ENCODE data around the gene MIEF1. TPM values are rescaled to one million over a fixed set of nuclear protein-coding genes. Genes with fewer than 3 reads are reported as not detected.

MIEF1 gene
- total and polyA plus RNA-seq, 4 donors, result 7.1 to 28.9 (median 17.4) TPM

GRCh38 chr22:39525658-39525975, 23.5 kb downstream of the MIEF1 start:
- DNase-seq (no peak), ATAC-seq (ENCODE audit: insufficient read depth, low FRiP score) (no peak)
- no peaks in the 10 kb centered on the region for H3K27me3 ChIP-seq (ENCODE audit: control insufficient read depth in 3 of 3, insufficient read depth in 3 of 3, low read length in 2 of 3)
- peaks cover 6 to 55% (median 46%) of the 10 kb centered on the region in 4 donors for H3K36me3 ChIP-seq (ENCODE audit: control insufficient read depth in 4 of 4, insufficient read depth in 4 of 4, low read length in 4 of 4)
- H3K4me3 ChIP-seq, result no peak overlapping the region
- peaks cover 0 to 57% (median 22%) of the 10 kb centered on the region in 5 donors for H3K4me1 ChIP-seq (ENCODE audit: control insufficient read depth in 5 of 5, insufficient read depth in 5 of 5, low read length in 5 of 5)
- no peaks in the 10 kb centered on the region for H3K9me3 ChIP-seq (ENCODE audit: control insufficient read depth in 4 of 4, insufficient read depth in 3 of 4, low read length in 3 of 4)
- WGBS, 2 donors, result 63 to 72% methylated on average over 4 of the region's 4 CpGs
- no peak overlapping the region for H3K9ac ChIP-seq (ENCODE audit: insufficient read depth in 1 of 2, low read length in 2 of 2)
- TF ChIP-seq, protein P1, sequence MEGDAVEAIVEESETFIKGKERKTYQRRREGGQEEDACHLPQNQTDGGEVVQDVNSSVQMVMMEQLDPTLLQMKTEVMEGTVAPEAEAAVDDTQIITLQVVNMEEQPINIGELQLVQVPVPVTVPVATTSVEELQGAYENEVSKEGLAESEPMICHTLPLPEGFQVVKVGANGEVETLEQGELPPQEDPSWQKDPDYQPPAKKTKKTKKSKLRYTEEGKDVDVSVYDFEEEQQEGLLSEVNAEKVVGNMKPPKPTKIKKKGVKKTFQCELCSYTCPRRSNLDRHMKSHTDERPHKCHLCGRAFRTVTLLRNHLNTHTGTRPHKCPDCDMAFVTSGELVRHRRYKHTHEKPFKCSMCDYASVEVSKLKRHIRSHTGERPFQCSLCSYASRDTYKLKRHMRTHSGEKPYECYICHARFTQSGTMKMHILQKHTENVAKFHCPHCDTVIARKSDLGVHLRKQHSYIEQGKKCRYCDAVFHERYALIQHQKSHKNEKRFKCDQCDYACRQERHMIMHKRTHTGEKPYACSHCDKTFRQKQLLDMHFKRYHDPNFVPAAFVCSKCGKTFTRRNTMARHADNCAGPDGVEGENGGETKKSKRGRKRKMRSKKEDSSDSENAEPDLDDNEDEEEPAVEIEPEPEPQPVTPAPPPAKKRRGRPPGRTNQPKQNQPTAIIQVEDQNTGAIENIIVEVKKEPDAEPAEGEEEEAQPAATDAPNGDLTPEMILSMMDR (IDR thresholded peaks at IDR 0.05; ENCODE audit: control extremely low read depth, extremely low read depth), result no peak
- H3K27ac ChIP-seq (ENCODE audit: low read depth in 1 of 2, low read length in 1 of 2), result peak overlapping the region in 1 of 2 donors; percentile 36

- TF ChIP-seq, protein P1 (IDR thresholded peaks at IDR 0.05; ENCODE audit: control extremely low read depth, extremely low read depth), result no peak
- Histone ChIP-seq H3K9me3 (ENCODE audit: control insufficient read depth in 4 of 4, insufficient read depth in 3 of 4, low read length in 3 of 4) (no peaks in the 10 kb centered on the region), H3K27me3 (ENCODE audit: control insufficient read depth in 3 of 3, insufficient read depth in 3 of 3, low read length in 2 of 3) (no peaks in the 10 kb centered on the region), H3K9ac (ENCODE audit: insufficient read depth in 1 of 2, low read length in 2 of 2) (no peak overlapping the region), H3K4me3 (no peak overlapping the region), H3K4me1 (ENCODE audit: control insufficient read depth in 5 of 5, insufficient read depth in 5 of 5, low read length in 5 of 5) (peaks cover 5 to 61% (median 26%) of the 10 kb centered on the region in 5 donors), H3K36me3 (ENCODE audit: control insufficient read depth in 4 of 4, insufficient read depth in 4 of 4, low read length in 4 of 4) (peaks cover 3 to 49% (median 46%) of the 10 kb centered on the region in 4 donors), H3K27ac (ENCODE audit: low read depth in 1 of 2, low read length in 1 of 2) (peak overlapping the region in 1 of 2 donors; percentile 26)
- DNase-seq (no peak), ATAC-seq (ENCODE audit: insufficient read depth, low FRiP score) (no peak)
- WGBS, 2 donors, result 26 to 68% methylated on average over 4 of the region's 4 CpGs
Measured at GRCh38 chr22:39526736-39527171, 24.7 kb downstream of the MIEF1 start.

- ATAC-seq (ENCODE audit: insufficient read depth, low FRiP score), result no peak
- peaks cover 0 to 47% (median 40%) of the 10 kb centered on the region in 4 donors for H3K36me3 ChIP-seq (ENCODE audit: control insufficient read depth in 4 of 4, insufficient read depth in 4 of 4, low read length in 4 of 4)
- H3K27ac ChIP-seq (ENCODE audit: low read depth in 1 of 2, low read length in 1 of 2), result no peak overlapping the region
- TF ChIP-seq, protein P1 (IDR thresholded peaks at IDR 0.05; ENCODE audit: control extremely low read depth, extremely low read depth), result no peak
- DNase-seq, result peak in 1 of 3 donors; percentile 12
- no peaks in the 10 kb centered on the region for H3K9me3 ChIP-seq (ENCODE audit: control insufficient read depth in 4 of 4, insufficient read depth in 3 of 4, low read length in 3 of 4)
- peaks cover 6 to 55% (median 26%) of the 10 kb centered on the region in 5 donors for H3K4me1 ChIP-seq (ENCODE audit: control insufficient read depth in 5 of 5, insufficient read depth in 5 of 5, low read length in 5 of 5)
- H3K27me3 ChIP-seq (ENCODE audit: control insufficient read depth in 3 of 3, insufficient read depth in 3 of 3, low read length in 2 of 3), result no peaks in the 10 kb centered on the region
- H3K4me3 ChIP-seq, result no peak overlapping the region
- no peak overlapping the region for H3K9ac ChIP-seq (ENCODE audit: insufficient read depth in 1 of 2, low read length in 2 of 2)
- 52 to 63% methylated on average over 6 of the region's 6 CpGs for WGBS, 2 donors
Measured at GRCh38 chr22:39527481-39527961, 25.4 kb downstream of the MIEF1 start.
